ENCODE results near the gene LAMA5.

Gene LAMA5

DNA sequence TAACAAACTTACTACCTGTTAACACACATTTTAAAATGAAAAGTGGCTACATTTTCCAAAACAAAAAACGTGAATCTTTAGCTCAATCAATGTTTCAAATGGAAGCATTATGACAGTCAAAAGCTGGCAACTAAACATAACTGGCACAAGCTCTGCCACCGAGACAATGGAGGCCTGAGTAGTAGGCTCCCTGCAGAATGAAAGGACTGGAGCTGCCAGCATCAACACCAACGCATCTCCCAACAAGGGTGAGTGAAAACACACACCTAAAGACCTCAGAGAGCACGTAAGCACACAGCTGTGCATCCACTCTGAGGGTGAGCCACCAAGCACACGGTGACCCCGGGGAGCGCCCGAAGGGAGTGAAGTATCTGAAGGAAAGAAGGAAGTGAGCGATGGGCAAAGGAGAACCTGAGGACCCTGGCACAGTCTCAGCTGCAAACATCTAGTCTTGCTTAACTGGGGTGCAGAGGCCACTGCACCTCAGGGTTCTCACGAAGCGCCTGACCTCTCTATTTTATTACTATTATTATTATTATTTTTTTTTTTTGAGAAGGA lies 65.9 kb downstream of the LAMA5 start:
- TF ChIP-seq, protein P1, sequence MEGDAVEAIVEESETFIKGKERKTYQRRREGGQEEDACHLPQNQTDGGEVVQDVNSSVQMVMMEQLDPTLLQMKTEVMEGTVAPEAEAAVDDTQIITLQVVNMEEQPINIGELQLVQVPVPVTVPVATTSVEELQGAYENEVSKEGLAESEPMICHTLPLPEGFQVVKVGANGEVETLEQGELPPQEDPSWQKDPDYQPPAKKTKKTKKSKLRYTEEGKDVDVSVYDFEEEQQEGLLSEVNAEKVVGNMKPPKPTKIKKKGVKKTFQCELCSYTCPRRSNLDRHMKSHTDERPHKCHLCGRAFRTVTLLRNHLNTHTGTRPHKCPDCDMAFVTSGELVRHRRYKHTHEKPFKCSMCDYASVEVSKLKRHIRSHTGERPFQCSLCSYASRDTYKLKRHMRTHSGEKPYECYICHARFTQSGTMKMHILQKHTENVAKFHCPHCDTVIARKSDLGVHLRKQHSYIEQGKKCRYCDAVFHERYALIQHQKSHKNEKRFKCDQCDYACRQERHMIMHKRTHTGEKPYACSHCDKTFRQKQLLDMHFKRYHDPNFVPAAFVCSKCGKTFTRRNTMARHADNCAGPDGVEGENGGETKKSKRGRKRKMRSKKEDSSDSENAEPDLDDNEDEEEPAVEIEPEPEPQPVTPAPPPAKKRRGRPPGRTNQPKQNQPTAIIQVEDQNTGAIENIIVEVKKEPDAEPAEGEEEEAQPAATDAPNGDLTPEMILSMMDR (IDR thresholded peaks at IDR 0.05; ENCODE audit: extremely low read depth, missing control alignments) = no peak
- DNase-seq (ENCODE audit: low spot score) = no peak

DNA sequence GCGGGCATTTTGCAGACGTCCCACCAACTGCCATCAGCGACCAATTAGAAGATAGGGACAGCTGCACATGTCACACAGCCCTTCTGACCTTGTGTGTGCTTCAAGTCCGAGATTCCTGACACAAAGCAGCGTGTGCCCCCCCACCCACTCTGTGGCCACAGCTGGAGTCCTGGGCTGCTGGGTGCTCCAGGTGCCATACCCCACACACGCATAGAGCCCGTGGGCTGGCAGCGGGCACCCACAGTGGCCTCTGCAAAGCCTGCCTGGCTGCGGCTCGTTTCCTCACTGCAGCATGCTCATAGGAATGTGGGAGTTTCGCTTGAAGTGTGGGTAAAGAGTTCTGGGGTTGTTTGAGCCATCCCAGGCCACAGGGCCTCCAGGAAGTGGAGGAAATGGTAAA lies 66.8 kb downstream of the LAMA5 start:
- TF ChIP-seq, protein P1 (IDR thresholded peaks at IDR 0.05; ENCODE audit: extremely low read depth, missing control alignments) = no peak
- no peak for DNase-seq (ENCODE audit: low spot score)

DNA sequence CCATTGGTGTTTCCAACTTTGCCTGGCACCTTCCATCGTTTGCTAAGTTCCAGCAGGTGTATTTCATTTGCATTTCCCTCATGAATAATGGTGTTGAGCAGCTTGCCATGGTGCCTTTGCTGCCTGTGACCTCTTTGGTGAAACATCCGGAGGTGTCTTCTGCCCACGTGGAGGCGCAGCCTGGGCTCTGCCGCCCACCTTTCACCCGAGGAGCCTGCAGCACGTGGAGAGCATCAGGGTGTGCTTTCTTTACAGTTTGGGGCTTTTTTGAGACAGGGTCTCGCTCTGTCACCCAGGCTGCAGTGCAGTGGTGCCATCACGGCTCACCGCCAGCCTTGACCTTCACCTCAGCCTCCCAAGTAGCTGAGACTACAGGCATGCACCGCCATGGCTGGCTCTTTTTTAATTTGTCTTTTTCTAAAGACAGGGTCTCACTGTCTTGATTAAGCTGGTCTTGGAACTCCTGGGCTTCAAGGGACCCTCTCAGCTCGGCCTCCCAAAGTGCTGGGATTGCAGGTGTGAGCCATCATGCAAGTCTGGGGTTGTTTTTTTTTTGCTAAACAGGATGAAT lies 67.4 kb downstream of the LAMA5 start:
- no peak for DNase-seq (ENCODE audit: low spot score)
- TF ChIP-seq, protein P1 (IDR thresholded peaks at IDR 0.05; ENCODE audit: extremely low read depth, missing control alignments) = no peak

DNA sequence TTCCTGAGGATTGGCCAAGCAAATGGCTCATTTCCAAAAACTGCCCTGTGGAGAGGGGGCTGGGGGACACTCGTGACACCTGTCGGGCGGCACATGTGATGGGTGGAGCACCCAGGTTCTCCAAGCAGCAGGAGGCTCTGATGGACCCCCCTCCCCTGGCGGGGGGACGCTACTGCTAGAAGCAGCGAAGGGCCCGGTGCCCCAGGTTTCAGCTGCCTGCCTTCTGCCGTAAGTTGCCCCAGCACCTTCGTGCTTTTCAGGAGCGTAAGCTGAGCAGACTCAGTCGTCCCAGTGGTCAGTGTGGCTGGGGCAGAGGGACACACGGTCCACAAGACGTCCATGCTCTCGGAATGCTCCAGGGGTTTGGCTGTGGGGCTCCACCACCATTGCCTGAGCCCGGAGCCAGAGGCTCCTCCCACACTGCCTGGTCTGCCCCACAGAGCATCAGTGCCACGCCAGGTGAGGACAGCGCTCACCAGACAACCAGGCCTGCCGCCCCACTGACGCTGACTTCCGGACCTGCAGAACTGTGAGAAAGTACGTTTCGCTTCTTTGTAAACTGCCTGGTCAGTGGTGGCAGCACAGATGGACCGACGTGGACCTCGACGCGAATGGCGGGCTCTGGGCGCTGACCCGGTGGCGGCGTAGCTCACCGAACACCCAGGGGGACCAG lies 68.4 kb downstream of the LAMA5 start:
- TF ChIP-seq, protein P1 (IDR thresholded peaks at IDR 0.05; ENCODE audit: extremely low read depth, missing control alignments) = no peak
- DNase-seq (ENCODE audit: low spot score) = no peak

DNA sequence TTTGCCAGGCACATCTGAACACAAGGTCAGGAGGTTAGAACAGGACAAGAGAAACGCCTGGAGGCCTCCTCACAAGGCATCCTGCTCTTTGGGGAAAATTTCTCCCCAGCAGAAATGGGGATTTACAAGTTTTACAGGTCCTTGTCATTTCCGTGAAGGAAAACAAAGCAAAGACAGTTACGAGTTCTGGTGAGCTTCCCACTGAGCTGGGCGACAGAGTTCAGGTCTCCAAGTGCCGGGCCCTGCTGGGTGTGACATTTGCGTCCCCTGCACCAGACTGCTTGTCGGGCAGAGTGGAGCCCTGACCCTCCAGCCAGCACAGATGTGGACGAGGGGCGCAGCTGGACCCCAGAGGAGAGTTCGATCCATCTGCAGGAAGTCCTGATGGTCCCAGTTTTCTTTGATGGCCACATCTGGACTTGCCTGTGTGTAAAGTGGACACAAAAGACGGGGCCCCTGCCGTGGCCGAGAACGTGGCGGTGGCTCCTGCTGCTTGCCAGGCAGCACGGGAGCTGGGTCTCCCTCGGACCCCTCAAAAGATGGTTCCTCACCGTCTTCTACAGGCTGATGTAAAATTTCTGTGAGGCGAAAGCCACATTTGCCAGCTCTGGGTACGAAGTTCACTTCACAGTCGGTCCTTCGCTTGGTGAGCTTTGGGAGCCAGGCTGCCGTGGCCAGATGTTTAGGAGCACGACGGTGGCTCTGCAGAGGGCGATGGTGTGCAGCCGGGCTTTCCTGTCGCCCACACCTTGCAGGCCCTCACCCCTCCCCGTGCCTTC lies 69.5 kb downstream of the LAMA5 start:
- no peak for DNase-seq (ENCODE audit: low spot score)

DNA sequence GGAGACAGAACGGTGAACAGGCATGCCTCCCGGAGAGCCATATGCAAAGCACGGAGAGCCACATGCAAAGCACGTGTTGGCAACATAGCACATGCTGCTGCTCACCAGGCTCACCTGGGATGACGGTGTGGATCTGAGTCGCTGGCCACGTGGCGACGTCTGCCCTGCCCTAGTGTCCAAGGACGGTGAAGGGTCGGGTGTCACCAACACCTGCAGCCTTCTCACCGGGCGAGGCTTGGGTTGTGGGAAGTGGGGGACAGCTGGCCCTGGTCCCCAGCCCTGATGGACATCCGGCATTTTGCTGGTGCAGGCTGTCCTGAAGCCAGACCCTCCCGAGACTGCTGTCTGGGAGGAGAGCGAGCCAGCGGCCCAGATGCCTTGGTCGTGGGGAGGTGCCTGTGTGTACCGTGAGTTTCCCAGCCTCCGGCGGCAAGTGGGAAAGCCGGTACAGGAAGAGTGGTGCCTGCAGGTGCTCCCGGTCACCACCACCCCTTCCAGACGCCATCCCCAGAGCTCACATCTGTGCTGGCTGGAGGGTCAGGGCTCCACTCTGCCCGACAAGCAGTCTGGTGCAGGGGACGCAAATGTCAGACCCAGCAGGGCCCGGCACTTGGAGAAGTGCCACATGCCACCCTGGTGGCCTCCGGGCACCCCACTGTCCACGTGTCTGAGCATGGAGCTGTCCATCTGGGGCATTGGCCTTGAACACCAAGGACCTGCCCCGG lies 70.2 kb downstream of the LAMA5 start:
- no peak for DNase-seq (ENCODE audit: low spot score)
- TF ChIP-seq, protein P1 (IDR thresholded peaks at IDR 0.05; ENCODE audit: extremely low read depth, missing control alignments) = no peak

More for the DNA sequence above, 69.5 kb downstream of the LAMA5 start:
- TF ChIP-seq, protein P1 (IDR thresholded peaks at IDR 0.05; ENCODE audit: extremely low read depth, missing control alignments) = no peak

Measured in GM20000 (cell line).